Stimulated activated CD4-positive, alpha-beta T cell treated with anti-CD3 and anti-CD28 coated beads, Interleukin-15, amount 100 ng/mL, for 48 hours (primary cell): ENCODE results near the gene MRPL34.

Experiments used
- DNase-seq, 2 donors: peaks; one replicate each; pipeline ENCODE4 v3.0.0-alpha.2; 2020; ENCODE audit warnings: low read depth in 2 of 2

The MRPL34 gene

GRCh38 chr19:17309965-17310461 lies 4.3 kb downstream of the MRPL34 start:
- DNase-seq = no peak

DNA sequence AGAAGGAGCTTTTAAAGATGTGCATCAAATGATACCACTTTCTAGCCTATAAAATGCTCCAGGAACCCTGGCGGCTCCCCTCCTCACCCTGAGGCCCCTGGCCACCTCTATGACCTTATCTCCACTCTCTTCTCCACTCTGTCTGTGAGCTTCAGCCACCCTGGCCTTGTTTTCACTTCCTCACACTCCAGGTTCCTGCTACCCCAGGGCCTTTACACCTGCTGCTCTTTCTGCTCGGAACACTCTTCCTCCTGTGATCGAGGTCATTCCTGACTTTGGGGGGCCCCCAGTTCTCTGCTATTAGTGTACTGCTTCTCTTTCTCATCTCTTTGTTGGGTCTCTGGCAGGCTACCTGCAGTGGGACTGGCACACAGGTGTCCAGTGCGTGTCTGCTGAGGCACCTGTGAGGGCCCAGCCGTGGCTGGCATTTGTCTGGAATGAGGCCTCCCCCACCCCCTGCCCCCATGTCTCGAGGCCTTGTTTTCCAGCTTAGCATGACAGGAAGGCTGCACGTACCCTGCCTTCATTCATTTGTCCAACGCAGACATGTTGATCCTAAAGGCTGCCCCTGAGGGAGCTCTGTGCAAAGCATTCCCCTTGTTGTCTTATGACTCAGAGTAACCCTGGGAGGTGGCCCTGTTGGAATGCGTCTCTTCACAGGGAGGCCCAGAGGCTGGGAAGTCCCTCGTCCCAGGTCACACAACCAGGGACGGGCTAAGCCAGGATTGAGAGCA lies 6.0 kb downstream of the MRPL34 start:
- DNase-seq = no peak

GRCh38 chr19:17312189-17313113 lies 6.8 kb downstream of the MRPL34 start:
- DNase-seq = no peak

DNA sequence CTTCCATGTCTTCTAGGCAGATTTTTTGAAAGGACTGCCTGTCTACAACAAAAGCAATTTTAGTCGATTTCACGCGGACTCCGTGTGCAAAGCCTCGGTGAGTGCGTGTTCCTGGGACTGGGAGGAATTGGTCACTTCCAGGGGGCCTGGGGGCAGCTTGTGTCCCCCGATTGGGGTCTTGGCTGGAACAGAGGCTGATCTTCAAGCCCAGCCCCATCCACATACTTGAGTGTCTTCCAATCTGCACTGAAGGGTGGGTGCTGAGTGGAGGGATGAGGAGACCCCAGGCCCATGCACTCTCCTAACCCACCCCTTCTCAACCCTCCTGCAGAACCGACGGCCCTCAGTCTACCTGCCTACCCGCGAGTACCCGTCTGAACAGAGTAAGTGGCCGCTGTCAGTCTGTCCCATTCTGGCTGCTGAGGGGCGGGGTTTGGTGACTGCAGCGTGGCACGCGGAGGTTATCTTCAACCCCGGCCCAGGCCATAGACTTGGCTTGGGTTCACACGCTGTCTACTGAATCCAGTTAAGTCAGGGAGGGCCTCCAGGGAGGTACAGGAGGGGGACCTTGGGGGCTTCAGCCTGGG lies 8.4 kb downstream of the MRPL34 start:
- DNase-seq = no peak

DNA sequence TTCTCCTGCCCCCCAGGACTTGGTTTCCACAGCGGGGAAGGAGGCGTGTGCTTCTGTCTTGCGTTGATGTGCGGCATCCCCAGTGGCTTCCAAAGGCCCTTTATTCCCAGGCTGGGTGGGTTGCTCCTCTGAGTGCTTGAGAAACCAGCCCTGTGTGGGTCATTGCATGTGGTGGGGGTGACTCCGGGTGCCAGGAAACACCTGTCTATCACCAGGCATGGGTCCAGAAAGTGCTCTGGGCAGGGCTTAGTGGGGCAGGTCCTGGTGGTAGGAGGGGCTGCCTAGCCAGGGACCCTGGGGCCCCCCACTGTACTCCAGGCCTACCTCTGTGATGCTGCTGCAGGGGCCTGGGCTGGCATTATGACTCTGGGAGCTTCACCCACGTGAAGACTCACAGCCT lies 13.3 kb downstream of the MRPL34 start:
- no peak for DNase-seq

DNA sequence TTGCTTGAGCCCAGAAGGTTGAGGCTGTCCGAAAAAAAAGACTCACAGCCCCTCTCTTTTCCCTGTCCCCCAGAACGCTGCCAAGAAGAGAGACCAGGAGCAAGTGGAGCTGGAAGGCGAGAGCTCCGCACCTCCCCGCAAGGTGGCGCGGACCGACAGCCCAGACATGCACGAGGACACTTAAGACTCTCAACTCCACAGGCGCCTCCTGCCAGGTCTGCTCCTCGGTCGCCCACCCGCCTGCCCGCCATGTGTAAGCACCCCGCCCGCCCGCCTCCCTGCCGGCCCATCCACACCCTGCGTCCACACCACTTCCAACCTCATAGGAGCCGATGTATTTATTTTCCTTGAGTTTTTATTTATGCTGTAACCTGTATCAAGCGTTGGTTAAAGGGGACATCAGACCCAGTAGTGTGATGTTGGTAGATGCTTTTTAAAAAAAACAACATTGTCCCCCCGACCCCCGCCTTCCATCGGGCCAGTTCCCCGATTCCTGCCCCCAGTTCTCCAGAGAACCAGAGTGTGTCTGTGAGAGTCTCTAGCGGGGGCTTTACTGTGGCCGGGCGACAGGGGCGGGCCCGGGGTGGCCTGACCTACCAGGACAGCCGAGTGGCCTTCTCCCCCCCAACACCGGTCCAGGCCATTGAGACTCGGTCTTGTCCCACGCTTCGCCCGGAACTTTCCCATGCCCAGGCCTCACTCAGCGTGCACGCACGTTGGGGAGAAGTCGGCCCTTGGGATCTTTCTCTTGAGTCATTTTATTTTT lies 14.0 kb downstream of the MRPL34 start:
- no peak for DNase-seq

DNA sequence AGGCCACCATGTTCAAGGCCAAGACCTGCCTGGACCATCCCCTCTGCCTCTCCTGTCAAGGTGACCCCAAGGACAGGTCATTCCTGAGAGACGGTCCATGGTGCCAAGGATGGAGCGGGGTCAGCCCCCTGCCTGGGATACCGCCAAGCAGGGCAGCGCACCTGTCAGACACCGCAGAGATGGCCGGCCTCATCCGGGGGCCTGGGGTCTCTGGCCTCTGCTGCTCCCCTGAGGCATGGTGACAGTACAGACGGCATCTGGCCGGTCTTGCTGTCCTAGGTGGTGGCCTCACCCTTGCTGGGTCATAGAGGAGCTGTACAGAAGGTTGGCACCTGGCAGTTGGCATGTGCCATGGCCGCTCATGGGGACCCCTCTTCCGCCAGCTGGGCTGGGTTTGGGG lies 14.8 kb downstream of the MRPL34 start:
- DNase-seq = no peak

DNA sequence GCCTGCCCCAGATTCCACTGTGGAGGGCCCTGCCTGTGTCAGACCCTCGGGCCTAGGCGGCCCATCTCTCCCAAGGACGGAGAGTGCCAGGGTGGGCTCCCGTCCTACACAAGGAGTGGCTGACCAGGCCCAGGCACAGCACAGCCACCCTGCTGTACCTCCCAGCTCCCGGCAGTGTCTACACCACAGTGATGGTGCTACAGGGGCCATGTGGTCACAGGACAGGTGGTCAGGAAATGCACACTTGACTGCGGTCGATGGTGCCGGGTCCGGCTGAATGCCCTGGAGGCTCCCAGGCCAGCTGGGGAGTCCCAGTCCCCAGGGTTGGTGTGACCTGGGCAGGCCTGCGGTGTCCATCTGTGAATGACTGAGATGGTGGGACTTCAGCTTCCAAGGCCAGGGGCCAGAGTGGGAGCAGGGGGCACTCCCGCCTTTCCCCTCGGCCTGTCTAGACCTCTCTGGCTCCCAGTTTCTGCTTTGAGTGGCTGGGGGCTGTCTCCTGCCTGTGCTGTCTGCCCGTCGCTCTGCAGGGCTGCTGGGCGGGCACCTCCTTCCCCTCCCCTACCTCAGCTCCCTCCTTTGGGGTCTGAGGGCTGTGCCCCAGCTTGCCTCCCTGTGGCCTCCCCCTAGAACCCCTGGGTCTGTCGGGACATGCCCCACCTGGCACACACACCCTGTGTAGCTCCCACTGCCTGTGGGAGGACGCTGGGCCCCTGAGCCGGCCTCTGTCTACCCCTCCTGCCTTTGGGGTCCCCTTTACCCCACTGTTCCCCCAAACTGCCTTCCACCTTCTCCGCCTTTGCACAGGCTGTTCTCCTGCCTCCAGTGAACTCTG lies 16.2 kb downstream of the MRPL34 start:
- no peak for DNase-seq

- DNase-seq = no peak
These were observed 17.2 kb downstream of the MRPL34 start for GRCh38 chr19:17322854-17323253.

- no peak for DNase-seq
These were observed 17.8 kb downstream of the MRPL34 start for GRCh38 chr19:17323300-17323963.

DNA sequence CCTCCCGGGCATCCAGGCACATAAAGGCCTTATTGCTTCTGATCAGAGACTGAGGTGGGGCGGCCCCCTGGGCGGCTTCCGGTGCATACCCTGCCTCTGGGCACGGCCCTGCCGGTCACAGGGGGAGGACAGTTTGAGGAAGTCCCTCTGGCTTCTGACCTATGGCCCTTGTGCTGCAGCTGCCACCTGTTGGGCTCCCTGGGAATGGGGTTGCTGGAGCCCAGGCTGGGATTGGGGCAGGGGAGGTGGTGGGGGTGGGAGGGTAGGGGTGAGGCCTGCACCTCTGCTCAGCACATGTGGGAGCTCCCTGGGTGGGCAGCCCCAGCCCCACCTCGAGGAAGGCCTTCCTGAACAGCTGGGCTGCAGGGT lies 18.3 kb downstream of the MRPL34 start:
- no peak for DNase-seq

DNA sequence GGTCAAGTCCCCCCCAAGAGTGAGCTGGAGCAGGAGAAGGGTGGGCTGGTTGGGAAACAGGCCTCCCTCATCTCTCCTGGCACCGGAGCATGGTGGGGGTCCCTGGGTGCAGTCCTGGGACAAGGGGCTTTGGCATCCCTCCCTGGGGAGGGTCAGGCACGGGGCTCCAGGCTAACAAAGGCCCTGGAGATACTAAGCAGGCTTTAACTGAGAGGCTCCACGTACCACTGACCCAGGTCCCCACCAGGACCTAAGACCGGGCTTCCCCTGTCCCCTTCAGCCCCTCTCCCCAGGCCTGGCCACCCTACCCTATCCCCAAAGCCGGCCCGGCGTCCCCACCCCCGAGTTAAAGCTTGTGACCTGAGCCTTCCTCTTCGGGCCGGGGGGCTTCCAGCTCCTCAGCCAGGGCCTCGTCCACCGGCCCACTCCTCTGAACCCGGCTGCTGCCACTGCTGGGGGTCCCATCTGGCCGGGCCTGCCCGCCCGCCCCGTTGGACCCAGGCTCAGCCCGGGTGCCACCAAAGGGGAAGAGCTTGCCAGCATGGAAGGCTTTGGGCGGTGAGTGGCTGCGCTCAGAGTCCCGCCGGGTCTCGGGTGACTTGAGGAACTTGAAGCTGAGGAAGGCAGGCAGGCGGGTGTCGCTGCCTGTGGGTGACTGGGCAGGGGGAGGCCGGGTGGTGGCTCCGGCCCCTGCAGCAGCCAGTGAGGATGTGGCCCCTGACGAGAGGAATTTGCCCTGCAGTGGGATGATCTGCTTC lies 18.9 kb downstream of the MRPL34 start:
- DNase-seq = no peak

DNA sequence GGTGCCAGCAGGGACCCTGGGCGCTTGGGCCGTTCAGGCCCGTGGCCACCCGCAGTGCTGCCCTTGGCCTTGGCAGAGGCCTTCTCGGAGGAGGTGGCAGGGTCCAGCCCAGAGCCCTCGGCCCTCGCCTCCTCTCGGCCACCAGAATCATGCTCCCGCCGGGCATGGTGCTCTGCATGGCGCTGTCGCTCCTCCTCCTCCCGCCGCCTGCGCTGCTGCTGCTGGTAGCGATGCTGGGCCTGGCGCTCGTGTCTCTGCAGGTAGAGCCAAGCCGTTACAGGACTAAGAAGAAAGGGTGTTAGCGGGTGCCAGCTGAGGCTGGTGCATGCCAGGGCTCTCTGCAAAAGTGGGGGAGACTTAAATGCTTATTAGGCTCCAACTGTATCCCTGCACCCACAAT lies 19.5 kb downstream of the MRPL34 start:
- no peak for DNase-seq

- no peak for DNase-seq
These were observed 20.4 kb downstream of the MRPL34 start for GRCh38 chr19:17325881-17326594.

DNA sequence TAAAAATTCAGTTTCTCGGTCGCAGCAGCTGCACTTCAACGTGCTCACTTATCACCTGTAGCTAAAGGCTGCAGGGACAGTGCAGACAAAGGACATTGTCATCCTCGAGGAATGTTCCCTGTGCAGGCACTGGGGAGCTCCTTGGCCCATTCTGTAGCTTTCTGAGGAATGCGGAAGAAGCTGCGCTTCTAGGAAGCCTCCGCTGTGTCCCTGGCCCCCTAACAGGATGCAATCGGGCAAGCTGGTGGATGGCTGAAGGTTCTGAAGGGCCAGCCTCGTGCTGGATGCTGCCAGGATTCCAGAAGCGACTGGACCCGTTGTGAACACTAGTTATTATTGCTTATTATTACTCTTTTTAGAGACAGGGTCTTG lies 20.9 kb downstream of the MRPL34 start:
- DNase-seq = no peak

DNA sequence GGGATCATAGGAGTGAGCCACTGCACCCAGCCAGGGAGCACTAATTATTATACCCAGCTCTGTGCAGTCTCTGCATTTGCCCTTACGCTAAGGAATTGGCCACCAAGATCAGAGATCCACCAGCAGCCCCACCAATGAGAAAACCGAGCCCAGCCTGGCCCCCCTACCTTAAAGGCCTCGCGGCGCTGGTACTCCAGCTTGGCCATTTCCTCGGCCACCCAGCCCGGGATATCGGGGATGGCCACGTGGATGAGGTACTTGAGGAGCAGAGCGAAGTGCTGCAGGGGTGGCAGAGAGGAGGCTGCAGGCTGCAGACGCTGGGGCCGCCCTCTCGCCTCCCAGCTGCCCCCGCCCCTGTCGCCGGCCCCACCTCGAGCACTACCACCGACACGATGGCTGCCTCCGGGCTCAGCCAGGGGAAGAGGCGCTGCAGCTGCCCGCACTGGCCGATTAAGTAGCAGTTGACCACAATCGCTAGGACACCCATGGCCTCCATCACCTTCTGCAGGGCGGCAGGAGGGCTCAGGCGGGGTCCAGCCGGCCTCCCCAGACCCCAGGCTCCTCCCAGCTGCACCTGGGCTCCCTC lies 21.5 kb downstream of the MRPL34 start:
- DNase-seq = no peak

DNA sequence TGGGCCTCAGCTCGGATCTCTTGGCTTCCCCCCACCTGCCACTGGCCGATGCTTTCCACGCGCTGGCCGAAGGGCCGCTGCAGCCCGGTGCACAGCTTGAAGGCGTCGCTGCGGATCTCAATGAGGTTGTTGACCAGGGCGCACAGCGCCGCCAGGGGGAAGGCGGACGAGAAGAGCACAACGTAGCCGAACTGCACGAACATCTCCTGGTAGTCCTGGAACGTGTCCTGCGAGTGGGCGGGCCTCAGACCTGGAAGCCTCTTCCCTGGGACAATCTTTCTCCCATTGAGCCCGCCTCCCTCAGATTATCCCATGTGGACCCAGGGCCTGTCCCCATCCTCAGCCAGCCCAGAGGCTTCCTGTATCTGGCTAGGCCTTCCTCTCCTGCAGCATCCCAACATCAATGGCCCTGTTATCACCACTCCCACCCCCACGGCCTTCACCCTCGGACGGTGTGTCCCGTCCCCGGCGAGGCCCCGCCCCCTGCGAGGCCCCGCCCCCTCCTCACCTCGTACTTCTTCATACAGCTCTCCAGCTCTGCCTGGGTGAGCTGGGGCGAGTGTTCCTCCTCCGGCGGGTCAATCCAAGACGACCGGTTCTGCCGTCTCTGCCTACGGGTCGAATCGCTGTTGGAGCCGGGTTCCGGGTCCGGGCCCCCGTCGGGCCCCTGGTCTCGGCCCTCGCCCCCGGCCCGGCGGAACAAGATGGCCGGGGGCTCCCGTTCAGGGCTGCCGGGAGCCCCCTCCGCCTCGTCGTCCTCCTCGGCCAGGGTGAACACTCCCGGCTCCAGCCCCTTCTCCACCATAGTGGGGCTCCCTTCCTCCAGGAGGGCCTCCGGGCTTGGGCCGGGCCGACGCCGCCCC lies 22.2 kb downstream of the MRPL34 start:
- DNase-seq = no peak
